ENCODE results near the gene NR1H2. TPM values are rescaled to one million over a fixed set of nuclear protein-coding genes. Genes with fewer than 3 reads are reported as not detected.

The NR1H2 gene
- total and polyA plus RNA-seq, 2 experiments from 2014 or later: 41.4 to 55.9 TPM

DNA sequence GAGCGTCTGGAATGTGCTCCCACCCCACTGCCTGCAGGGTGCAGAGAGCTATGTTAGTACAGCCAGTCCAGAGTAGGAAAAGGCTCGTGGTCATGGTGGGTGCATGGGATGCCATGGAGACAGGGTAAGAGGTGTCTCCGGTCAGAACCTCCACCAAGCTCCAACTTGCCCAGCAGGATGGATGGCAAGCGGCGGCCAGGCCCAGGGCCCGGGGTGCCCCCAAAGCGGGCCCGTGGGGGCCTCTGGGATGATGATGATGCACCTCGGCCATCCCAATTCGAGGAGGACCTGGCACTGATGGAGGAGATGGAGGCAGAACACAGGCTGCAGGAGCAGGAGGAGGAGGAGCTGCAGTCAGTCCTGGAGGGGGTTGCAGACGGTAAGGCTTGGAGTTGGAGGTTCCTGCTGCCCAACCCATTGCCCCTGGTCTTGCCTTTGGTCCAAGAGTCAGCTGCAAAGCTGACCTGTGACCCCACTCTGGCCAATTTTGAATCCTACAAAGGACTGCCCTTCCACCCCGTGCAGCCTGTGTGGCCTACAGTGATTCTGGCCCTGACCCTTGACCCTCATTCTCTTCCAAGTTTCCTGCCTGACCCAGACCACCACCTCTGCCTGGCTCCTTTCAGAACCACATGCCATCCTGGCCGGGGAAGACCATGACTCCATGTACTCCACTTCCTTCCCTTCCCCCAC lies 22.6 kb downstream of the NR1H2 start:
- no peak overlapping the region for H2AFZ ChIP-seq
- H3K9me3 ChIP-seq (ENCODE audit: low read depth): no peaks in the 10 kb centered on the region
- peaks cover 5% of the 10 kb centered on the region for H3K79me2 ChIP-seq
- TF ChIP-seq, protein P1, sequence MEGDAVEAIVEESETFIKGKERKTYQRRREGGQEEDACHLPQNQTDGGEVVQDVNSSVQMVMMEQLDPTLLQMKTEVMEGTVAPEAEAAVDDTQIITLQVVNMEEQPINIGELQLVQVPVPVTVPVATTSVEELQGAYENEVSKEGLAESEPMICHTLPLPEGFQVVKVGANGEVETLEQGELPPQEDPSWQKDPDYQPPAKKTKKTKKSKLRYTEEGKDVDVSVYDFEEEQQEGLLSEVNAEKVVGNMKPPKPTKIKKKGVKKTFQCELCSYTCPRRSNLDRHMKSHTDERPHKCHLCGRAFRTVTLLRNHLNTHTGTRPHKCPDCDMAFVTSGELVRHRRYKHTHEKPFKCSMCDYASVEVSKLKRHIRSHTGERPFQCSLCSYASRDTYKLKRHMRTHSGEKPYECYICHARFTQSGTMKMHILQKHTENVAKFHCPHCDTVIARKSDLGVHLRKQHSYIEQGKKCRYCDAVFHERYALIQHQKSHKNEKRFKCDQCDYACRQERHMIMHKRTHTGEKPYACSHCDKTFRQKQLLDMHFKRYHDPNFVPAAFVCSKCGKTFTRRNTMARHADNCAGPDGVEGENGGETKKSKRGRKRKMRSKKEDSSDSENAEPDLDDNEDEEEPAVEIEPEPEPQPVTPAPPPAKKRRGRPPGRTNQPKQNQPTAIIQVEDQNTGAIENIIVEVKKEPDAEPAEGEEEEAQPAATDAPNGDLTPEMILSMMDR (IDR thresholded peaks at IDR 0.05; ENCODE audit: poor library complexity): no peak
- no peak for TF ChIP-seq EZH2phosphoT487 (IDR thresholded peaks at IDR 0.05; ENCODE audit: low read depth, severe bottlenecking, unreplicated experiment)
- TF ChIP-seq EZH2 (IDR thresholded peaks at IDR 0.05; ENCODE audit: borderline replicate concordance): no peak
- no peak overlapping the region for H3K4me2 ChIP-seq
- no peaks in the 10 kb centered on the region for H3K27me3 ChIP-seq
- H3K4me3 ChIP-seq: no peak overlapping the region
- H3K4me1 ChIP-seq (ENCODE audit: insufficient read depth): no peaks in the 10 kb centered on the region
- WGBS (ENCODE audit: low lambda C conversion rate, missing lambda C conversion rate): 97% methylated on average over 13 of the region's 13 CpGs
- no peak overlapping the region for H3K27ac ChIP-seq
- no peaks in the 10 kb centered on the region for H3K36me3 ChIP-seq (replicated peaks; ENCODE audit: insufficient read depth, low read depth)
- no peak for DNase-seq (ENCODE audit: low spot score)
- H3K9me2 ChIP-seq (replicated peaks; ENCODE audit: insufficient read depth): no peaks in the 10 kb centered on the region
- H4K20me1 ChIP-seq (ENCODE audit: insufficient read depth, poor library complexity, severe bottlenecking): no peaks in the 10 kb centered on the region

DNA sequence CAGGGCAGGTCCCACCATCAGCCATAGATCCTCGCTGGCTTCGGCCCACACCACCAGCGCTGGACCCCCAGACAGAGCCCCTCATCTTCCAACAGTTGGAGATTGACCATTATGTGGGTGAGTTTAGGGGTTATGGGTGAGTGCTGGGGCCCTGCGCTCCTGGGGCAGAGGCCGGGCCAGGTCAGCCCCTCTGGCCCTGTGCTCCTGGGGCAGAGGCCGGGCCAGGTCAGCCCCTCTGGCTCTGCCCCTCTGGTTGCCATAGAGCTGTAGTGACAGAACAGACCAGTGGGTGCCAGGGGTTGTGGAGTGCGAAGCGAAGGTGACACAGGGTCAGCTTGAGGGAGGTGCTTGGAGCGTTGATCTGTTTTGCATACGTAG lies 23.1 kb downstream of the NR1H2 start:
- Histone ChIP-seq H3K4me2 (no peak overlapping the region), H3K9me3 (ENCODE audit: low read depth) (no peaks in the 10 kb centered on the region), H2AFZ (no peak overlapping the region), H3K9me2 (replicated peaks; ENCODE audit: insufficient read depth) (no peaks in the 10 kb centered on the region), H3K27ac (no peak overlapping the region), H3K36me3 (replicated peaks; ENCODE audit: insufficient read depth, low read depth) (no peaks in the 10 kb centered on the region), H3K79me2 (peaks cover 5% of the 10 kb centered on the region), H3K4me1 (ENCODE audit: insufficient read depth) (no peaks in the 10 kb centered on the region), H3K27me3 (no peaks in the 10 kb centered on the region), H3K4me3 (no peak overlapping the region), H4K20me1 (ENCODE audit: insufficient read depth, poor library complexity, severe bottlenecking) (no peaks in the 10 kb centered on the region)
- TF ChIP-seq EZH2 (IDR thresholded peaks at IDR 0.05; ENCODE audit: borderline replicate concordance) (no peak), EZH2phosphoT487 (IDR thresholded peaks at IDR 0.05; ENCODE audit: low read depth, severe bottlenecking, unreplicated experiment) (no peak)
- TF ChIP-seq, protein P1 (IDR thresholded peaks at IDR 0.05; ENCODE audit: poor library complexity): no peak
- DNase-seq (ENCODE audit: low spot score): no peak
- WGBS (ENCODE audit: low lambda C conversion rate, missing lambda C conversion rate): 98% methylated on average over 10 of the region's 10 CpGs

DNA sequence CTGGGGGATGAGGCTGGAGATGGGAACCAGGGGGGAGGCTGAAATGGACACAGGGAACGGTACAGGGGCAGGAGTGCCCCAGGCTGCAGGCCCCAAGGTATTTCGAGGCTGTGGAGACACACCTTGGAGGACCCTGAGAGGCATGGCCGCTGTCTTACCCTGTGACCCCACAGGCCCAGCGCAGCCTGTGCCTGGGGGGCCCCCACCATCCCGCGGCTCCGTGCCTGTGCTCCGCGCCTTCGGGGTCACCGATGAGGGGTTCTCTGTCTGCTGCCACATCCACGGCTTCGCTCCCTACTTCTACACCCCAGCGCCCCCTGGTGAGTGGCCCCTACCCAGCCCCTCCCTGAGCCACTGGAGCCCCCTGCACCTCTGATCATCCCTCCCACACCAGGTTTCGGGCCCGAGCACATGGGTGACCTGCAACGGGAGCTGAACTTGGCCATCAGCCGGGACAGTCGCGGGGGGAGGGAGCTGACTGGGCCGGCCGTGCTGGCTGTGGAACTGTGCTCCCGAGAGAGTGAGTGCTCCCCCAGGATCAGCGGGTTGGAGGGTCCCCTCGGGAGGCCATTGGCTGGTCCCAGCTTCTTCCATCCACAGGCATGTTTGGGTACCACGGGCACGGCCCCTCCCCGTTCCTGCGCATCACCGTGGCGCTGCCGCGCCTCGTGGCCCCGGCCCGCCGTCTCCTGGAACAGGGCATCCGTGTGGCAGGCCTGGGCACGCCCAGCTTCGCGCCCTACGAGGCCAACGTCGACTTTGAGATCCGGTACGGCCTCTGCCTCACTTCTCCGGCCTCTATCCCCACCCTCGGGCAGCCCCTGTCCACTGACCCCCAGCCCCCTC lies 25.6 kb downstream of the NR1H2 start:
- no peaks in the 10 kb centered on the region for H3K9me3 ChIP-seq (ENCODE audit: low read depth)
- no peak for DNase-seq (ENCODE audit: low spot score)
- H2AFZ ChIP-seq: no peak overlapping the region
- 95% methylated on average over 22 of the region's 48 CpGs for WGBS (ENCODE audit: low lambda C conversion rate, missing lambda C conversion rate)
- H3K27me3 ChIP-seq: no peaks in the 10 kb centered on the region
- H3K4me2 ChIP-seq: no peak overlapping the region
- H4K20me1 ChIP-seq (ENCODE audit: insufficient read depth, poor library complexity, severe bottlenecking): no peaks in the 10 kb centered on the region
- H3K27ac ChIP-seq: no peak overlapping the region
- no peaks in the 10 kb centered on the region for H3K4me1 ChIP-seq (ENCODE audit: insufficient read depth)
- H3K79me2 ChIP-seq: no peaks in the 10 kb centered on the region
- no peak overlapping the region for H3K4me3 ChIP-seq
- TF ChIP-seq EZH2 (IDR thresholded peaks at IDR 0.05; ENCODE audit: borderline replicate concordance): no peak
- TF ChIP-seq, protein P1 (IDR thresholded peaks at IDR 0.05; ENCODE audit: poor library complexity): no peak
- TF ChIP-seq EZH2phosphoT487 (IDR thresholded peaks at IDR 0.05; ENCODE audit: low read depth, severe bottlenecking, unreplicated experiment): no peak
- no peaks in the 10 kb centered on the region for H3K36me3 ChIP-seq (replicated peaks; ENCODE audit: insufficient read depth, low read depth)
- H3K9me2 ChIP-seq (replicated peaks; ENCODE audit: insufficient read depth): no peaks in the 10 kb centered on the region
